Thyroid gland (tissue), 4 donors: ENCODE measurements around the gene SLC22A3.

Experiments used
- CTCF ChIP-seq, 6 experiments: fragments of 200-600 bp in 3 of 6; fragments of 450-650 bp in 3 of 6; sonication (generic) in 3 of 6; IDR thresholded peaks; one replicate each; pipeline ENCODE4 v1.5.1; 2016 to 2019; ENCODE audit warnings: antibody characterized with exemption in 6 of 6, mild to moderate bottlenecking in 2 of 6, inconsistent platforms in 1 of 6, moderate library complexity in 1 of 6
- POLR2A ChIP-seq, 2 donors: fragments of 450-650 bp; IDR thresholded peaks; one replicate each; pipeline ENCODE4 v1.6.1; 2017; ENCODE audit warnings: antibody characterized with exemption in 2 of 2, mild to moderate bottlenecking in 2 of 2, moderate library complexity in 1 of 2

GRCh38 chr6:160365117-160365516, 16.9 kb downstream of the SLC22A3 start:
- TF ChIP-seq CTCF (IDR thresholded peaks at IDR 0.05) (no peak), POLR2A (IDR thresholded peaks at IDR 0.05) (no peak)
